Measurements from ENCODE around the gene PPP1R1C.

DNA sequence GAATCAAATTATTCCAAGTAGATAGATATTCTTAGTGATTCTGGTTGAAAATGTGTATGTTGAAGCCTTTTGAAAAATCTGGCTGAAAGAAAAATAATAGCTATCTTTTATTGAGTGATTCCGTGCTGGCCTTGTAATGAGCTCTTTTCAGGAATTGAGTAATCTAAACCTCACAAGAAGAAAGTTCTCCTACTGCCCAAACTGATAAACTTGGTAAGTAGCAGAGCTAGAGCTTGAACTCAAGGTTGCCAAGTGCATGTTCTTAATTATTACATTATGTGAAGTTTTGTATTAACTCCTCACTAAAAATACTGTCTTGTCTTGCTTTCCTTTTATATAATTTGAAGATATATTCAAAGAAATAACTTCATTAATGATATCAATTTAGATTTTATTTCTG is 1.6 kb upstream of the PPP1R1C start:
- TF ChIP-seq, protein P1, sequence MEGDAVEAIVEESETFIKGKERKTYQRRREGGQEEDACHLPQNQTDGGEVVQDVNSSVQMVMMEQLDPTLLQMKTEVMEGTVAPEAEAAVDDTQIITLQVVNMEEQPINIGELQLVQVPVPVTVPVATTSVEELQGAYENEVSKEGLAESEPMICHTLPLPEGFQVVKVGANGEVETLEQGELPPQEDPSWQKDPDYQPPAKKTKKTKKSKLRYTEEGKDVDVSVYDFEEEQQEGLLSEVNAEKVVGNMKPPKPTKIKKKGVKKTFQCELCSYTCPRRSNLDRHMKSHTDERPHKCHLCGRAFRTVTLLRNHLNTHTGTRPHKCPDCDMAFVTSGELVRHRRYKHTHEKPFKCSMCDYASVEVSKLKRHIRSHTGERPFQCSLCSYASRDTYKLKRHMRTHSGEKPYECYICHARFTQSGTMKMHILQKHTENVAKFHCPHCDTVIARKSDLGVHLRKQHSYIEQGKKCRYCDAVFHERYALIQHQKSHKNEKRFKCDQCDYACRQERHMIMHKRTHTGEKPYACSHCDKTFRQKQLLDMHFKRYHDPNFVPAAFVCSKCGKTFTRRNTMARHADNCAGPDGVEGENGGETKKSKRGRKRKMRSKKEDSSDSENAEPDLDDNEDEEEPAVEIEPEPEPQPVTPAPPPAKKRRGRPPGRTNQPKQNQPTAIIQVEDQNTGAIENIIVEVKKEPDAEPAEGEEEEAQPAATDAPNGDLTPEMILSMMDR (IDR thresholded peaks at IDR 0.05) = no peak
- TF ChIP-seq POLR2AphosphoS5 (IDR thresholded peaks at IDR 0.05) (no peak), EP300 (IDR thresholded peaks at IDR 0.05) (no peak)
